GM23338 (cell line): ENCODE measurements around the gene RAB19. TPM values are rescaled to one million over a fixed set of nuclear protein-coding genes. Genes with fewer than 3 reads are reported as not detected.

Source experiments
- ATAC-seq: fragments of 200-7000 bp; cut with Tn5 transposase; 3 replicates; pipeline ENCODE4 v1.9.1; 2020
- DNase-seq: peaks from one replicate; pipeline ENCODE4 v3.0.0-alpha.2; 2015; ENCODE audit warnings: low spot score
- H2AFZ ChIP-seq: fragments of 200-600 bp; sonication (generic); 2 replicates; pipeline ENCODE4 v1.8.0; 2016; ENCODE audit warnings: antibody characterized with exemption, mild to moderate bottlenecking, moderate library complexity
- H3F3A ChIP-seq: fragments of 200-600 bp; sonication (generic); replicated peaks from 2 replicates; pipeline ENCODE4 v1.8.0; 2017; ENCODE audit warnings: antibody characterized with exemption, mixed run types, low read depth
- H3K27ac ChIP-seq: fragments of 200-600 bp; sonication (generic); 2 replicates; pipeline ENCODE4 v1.6.1; 2016; ENCODE audit warnings: low read depth
- H3K27me3 ChIP-seq: fragments of 200-600 bp; sonication (generic); 2 replicates; pipeline ENCODE4 v1.8.0; 2016; ENCODE audit warnings: mild to moderate bottlenecking, mixed run types, moderate library complexity; ENCODE audit not compliant: insufficient read depth
- H3K36me3 ChIP-seq: fragments of 200-600 bp; sonication (generic); 2 replicates; pipeline ENCODE4 v1.8.0; 2016; ENCODE audit warnings: mild to moderate bottlenecking; ENCODE audit not compliant: insufficient read depth
- H3K4me1 ChIP-seq: fragments of 200-600 bp; sonication (generic); 2 replicates; pipeline ENCODE4 v1.8.0; 2016; ENCODE audit warnings: mild to moderate bottlenecking, moderate library complexity; ENCODE audit not compliant: insufficient read depth
- H3K4me2 ChIP-seq: fragments of 200-600 bp; sonication (generic); 2 replicates; pipeline ENCODE4 v1.7.1; 2017; ENCODE audit warnings: mixed run types
- H3K4me3 ChIP-seq: fragments of 200-600 bp; sonication (generic); 2 replicates; pipeline ENCODE4 v1.6.1; 2016; ENCODE audit warnings: mixed run types
- H3K79me2 ChIP-seq: fragments of 200-600 bp; sonication (generic); replicated peaks from 2 replicates; pipeline ENCODE4 v1.8.0; 2017; ENCODE audit warnings: mild to moderate bottlenecking; ENCODE audit not compliant: insufficient read depth
- H3K9me2 ChIP-seq: fragments of 200-600 bp; sonication (generic); 2 replicates; pipeline ENCODE4 v1.8.0; 2017; ENCODE audit not compliant: insufficient read depth
- H4K20me1 ChIP-seq: fragments of 200-600 bp; sonication (generic); replicated peaks from 2 replicates; pipeline ENCODE4 v1.8.0; 2017; ENCODE audit warnings: mild to moderate bottlenecking; ENCODE audit not compliant: insufficient read depth
- H3K27ac Mint-ChIP-seq: 2 replicates; pipeline ENCODE4 v1.8.0; 2020; ENCODE audit warnings: inconsistent platforms, mild to moderate bottlenecking, moderate library complexity, mixed read lengths
- H3K27me3 Mint-ChIP-seq: 3 replicates; pipeline ENCODE4 v1.8.0; 2022; ENCODE audit warnings: low read depth, mild to moderate bottlenecking, moderate library complexity, mixed read lengths, inconsistent platforms; ENCODE audit not compliant: insufficient read depth, poor library complexity
- H3K36me3 Mint-ChIP-seq: 3 replicates; pipeline ENCODE4 v1.8.0; 2021; ENCODE audit warnings: low read depth, mild to moderate bottlenecking, inconsistent platforms, moderate library complexity, mixed read lengths
- H3K4me1 Mint-ChIP-seq: 3 replicates; pipeline ENCODE4 v1.8.0; 2020; ENCODE audit warnings: mild to moderate bottlenecking, inconsistent platforms, mixed read lengths
- H3K4me3 Mint-ChIP-seq: 3 replicates; pipeline ENCODE4 v1.8.0; 2021; ENCODE audit warnings: moderate library complexity, mild to moderate bottlenecking, inconsistent platforms, mixed read lengths
- H3K9me3 Mint-ChIP-seq: 3 replicates; pipeline ENCODE4 v1.8.0; 2020; ENCODE audit warnings: moderate library complexity, mild to moderate bottlenecking, inconsistent platforms, mixed read lengths
- CREB1 ChIP-seq: fragments of 250-450 bp; sonication (Bioruptor Pico); IDR thresholded peaks from 2 replicates; pipeline ENCODE4 v1.5.0; 2020; ENCODE audit warnings: low read depth, mild to moderate bottlenecking, moderate library complexity
- EZH2 ChIP-seq: fragments of 200-600 bp; sonication (generic); IDR thresholded peaks from one replicate; pipeline ENCODE4 v1.8.0; 2017; ENCODE audit warnings: antibody characterized with exemption, mild to moderate bottlenecking, low read depth; ENCODE audit not compliant: unreplicated experiment
- POLR2AphosphoS5 ChIP-seq: IDR thresholded peaks from 2 replicates; pipeline ENCODE4 v1.6.1; 2016; ENCODE audit warnings: antibody characterized with exemption, low read depth
- STAT1 ChIP-seq: IDR thresholded peaks from one replicate; pipeline ENCODE4 v1.6.1; 2016; ENCODE audit warnings: antibody characterized with exemption; ENCODE audit not compliant: unreplicated experiment
- ZNF114 ChIP-seq: fragments of 250-450 bp; sonication (Bioruptor Pico); IDR thresholded peaks from 2 replicates; pipeline ENCODE4 v1.5.0; 2020; ENCODE audit warnings: mild to moderate bottlenecking, moderate library complexity
- polyA plus RNA-seq: library from polyadenylated mRNA; unstranded; fragments of >200 nt; fragmentation: Nextera tagmentation; extraction: Ambion mirVana; gene quantifications from 2 replicates; pipeline ENCODE4 v1.2.1, GENCODE V29; 2016
- total RNA-seq: library from RNA; depleted of rRNA; stranded (reverse); fragments of >200 nt; shearing (Covaris generic); gene quantifications from 2 replicates; pipeline ENCODE4 v1.2.3, GENCODE V29; 2014
- TF ChIP-seq, protein P1 (sequence below): fragments of 250-450 bp; sonication (Bioruptor Pico); IDR thresholded peaks from 2 replicates; pipeline ENCODE4 v1.5.0; 2020; ENCODE audit warnings: mild to moderate bottlenecking, moderate library complexity

RAB19 gene
- total and polyA plus RNA-seq, 2 experiments from 2014 or later = 2.5 to 5.2 TPM

DNA sequence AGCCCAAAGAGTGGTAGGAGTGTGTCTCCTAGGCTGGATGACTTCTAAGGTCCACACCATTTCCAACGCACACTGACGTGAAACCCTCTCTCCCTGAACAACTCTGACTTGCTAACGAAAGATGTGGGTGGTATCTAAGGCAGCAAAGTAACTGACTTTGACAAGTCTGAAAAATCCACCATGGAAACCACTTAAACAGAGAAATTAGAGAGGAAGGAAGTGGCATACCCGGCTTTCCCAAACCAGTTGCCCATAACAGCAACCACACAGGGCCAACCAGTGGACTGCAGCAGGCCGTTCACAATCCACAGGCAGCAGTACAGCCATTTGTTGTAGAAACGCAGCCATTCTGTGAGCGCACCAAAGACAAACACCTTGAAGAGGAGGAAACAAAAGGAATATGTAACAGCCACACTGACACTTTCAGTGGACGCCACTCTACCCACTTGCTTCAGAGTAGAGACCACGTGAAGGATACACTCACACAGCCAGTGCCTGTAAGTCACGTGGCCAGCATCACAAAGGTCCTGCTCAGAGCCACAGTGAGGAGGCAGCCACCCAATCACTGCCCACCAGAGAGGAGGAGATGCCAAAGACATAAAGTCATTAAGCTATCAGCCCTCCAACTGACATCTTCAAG is 45.3 kb upstream of the RAB19 start (continued):
- TF ChIP-seq, protein P1, sequence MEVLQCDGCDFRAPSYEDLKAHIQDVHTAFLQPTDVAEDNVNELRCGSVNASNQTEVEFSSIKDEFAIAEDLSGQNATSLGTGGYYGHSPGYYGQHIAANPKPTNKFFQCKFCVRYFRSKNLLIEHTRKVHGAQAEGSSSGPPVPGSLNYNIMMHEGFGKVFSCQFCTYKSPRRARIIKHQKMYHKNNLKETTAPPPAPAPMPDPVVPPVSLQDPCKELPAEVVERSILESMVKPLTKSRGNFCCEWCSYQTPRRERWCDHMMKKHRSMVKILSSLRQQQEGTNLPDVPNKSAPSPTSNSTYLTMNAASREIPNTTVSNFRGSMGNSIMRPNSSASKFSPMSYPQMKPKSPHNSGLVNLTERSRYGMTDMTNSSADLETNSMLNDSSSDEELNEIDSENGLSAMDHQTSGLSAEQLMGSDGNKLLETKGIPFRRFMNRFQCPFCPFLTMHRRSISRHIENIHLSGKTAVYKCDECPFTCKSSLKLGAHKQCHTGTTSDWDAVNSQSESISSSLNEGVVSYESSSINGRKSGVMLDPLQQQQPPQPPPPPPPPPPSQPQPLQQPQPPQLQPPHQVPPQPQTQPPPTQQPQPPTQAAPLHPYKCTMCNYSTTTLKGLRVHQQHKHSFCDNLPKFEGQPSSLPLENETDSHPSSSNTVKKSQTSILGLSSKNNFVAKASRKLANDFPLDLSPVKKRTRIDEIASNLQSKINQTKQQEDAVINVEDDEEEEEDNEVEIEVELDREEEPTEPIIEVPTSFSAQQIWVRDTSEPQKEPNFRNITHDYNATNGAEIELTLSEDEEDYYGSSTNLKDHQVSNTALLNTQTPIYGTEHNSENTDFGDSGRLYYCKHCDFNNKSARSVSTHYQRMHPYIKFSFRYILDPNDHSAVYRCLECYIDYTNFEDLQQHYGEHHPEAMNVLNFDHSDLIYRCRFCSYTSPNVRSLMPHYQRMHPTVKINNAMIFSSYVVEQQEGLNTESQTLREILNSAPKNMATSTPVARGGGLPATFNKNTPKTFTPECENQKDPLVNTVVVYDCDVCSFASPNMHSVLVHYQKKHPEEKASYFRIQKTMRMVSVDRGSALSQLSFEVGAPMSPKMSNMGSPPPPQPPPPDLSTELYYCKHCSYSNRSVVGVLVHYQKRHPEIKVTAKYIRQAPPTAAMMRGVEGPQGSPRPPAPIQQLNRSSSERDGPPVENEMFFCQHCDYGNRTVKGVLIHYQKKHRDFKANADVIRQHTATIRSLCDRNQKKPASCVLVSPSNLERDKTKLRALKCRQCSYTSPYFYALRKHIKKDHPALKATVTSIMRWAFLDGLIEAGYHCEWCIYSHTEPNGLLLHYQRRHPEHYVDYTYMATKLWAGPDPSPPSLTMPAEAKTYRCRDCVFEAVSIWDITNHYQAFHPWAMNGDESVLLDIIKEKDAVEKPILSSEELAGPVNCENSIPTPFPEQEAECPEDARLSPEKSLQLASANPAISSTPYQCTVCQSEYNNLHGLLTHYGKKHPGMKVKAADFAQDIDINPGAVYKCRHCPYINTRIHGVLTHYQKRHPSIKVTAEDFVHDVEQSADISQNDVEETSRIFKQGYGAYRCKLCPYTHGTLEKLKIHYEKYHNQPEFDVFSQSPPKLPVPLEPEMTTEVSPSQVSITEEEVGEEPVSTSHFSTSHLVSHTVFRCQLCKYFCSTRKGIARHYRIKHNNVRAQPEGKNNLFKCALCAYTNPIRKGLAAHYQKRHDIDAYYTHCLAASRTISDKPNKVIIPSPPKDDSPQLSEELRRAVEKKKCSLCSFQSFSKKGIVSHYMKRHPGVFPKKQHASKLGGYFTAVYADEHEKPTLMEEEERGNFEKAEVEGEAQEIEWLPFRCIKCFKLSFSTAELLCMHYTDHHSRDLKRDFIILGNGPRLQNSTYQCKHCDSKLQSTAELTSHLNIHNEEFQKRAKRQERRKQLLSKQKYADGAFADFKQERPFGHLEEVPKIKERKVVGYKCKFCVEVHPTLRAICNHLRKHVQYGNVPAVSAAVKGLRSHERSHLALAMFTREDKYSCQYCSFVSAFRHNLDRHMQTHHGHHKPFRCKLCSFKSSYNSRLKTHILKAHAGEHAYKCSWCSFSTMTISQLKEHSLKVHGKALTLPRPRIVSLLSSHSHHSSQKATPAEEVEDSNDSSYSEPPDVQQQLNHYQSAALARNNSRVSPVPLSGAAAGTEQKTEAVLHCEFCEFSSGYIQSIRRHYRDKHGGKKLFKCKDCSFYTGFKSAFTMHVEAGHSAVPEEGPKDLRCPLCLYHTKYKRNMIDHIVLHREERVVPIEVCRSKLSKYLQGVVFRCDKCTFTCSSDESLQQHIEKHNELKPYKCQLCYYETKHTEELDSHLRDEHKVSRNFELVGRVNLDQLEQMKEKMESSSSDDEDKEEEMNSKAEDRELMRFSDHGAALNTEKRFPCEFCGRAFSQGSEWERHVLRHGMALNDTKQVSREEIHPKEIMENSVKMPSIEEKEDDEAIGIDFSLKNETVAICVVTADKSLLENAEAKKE = no peak
- TF ChIP-seq EZH2 = no peak
- TF ChIP-seq POLR2AphosphoS5 = no peak
- no peak for TF ChIP-seq CREB1 (CRISPR knock-in tag)

DNA sequence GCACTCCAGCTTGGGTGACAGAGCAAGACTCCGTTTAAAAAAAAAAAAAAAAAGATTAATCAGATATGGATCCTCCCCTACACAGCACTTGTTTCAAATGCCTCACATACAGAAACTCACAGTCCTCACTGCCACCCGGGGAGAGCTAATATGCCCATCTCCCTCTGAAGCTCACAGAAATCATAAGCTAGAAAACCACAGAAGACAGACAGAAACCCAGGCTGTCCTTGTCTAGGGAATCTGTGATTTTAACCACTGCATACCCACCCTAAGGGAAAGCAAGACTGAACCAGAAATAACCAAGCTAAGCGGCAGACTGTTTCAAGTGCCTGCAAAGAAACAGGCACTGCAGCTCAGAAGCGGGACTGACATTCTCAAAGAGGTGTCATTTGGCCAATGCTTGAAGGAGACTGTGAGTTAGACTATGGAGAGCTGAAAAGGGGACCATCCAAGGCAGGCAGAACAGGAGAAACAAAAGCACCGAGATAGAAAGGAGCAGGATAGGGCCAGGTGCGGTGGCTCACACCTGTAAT is 43.1 kb upstream of the RAB19 start:
- peaks cover 57% of the 10 kb centered on the region for H3K36me3 Mint-ChIP-seq
- no peak overlapping the region for H3K27ac Mint-ChIP-seq
- Histone ChIP-seq H2AFZ (no peak overlapping the region), H3K4me2 (no peak overlapping the region), H3F3A (no peaks in the 10 kb centered on the region), H3K4me1 (no peaks in the 10 kb centered on the region), H4K20me1 (no peaks in the 10 kb centered on the region), H3K9me2 (no peaks in the 10 kb centered on the region), H3K27ac (no peak overlapping the region), H3K27me3 (no peaks in the 10 kb centered on the region), H3K4me3 (no peak overlapping the region), H3K79me2 (no peaks in the 10 kb centered on the region), H3K36me3 (0 out of 2 replicates have a peak, but pooled peaks cover 9% of the 10 kb centered on the region)
- no peak overlapping the region for H3K4me3 Mint-ChIP-seq
- peaks cover 2% of the 10 kb centered on the region for H3K27me3 Mint-ChIP-seq
- H3K4me1 Mint-ChIP-seq = no peaks in the 10 kb centered on the region; the same call in 2 of the 3 replicates
- no peak for ATAC-seq
- TF ChIP-seq, protein P1 = no peak
- TF ChIP-seq ZNF114 (CRISPR knock-in tag) (no peak), EZH2 (no peak), STAT1 (no peak)
- no peak for DNase-seq
- H3K9me3 Mint-ChIP-seq = peaks cover 15% of the 10 kb centered on the region
